Measurements from ENCODE around the gene ANAPC15.

Gene ANAPC15

GRCh38 chr11:72123117-72123653, 10.7 kb upstream of the ANAPC15 start:
- Histone ChIP-seq H3K4me3 (ENCODE audit: low read length) (no peak overlapping the region), H3K27ac (ENCODE audit: low read length) (no peak overlapping the region), H3K9me3 (ENCODE audit: insufficient read depth, low read depth, low read length) (peaks cover 20% of the 10 kb centered on the region), H3K9ac (ENCODE audit: low read depth, low read length) (no peak overlapping the region), H3K36me3 (ENCODE audit: insufficient read depth, low read depth, low read length) (no peaks in the 10 kb centered on the region), H3K27me3 (ENCODE audit: insufficient read depth, low read length) (peaks cover 4% of the 10 kb centered on the region; the same call in 1 of the 2 replicates), H3K4me1 (ENCODE audit: insufficient read depth, low read length) (no peaks in the 10 kb centered on the region)

DNA sequence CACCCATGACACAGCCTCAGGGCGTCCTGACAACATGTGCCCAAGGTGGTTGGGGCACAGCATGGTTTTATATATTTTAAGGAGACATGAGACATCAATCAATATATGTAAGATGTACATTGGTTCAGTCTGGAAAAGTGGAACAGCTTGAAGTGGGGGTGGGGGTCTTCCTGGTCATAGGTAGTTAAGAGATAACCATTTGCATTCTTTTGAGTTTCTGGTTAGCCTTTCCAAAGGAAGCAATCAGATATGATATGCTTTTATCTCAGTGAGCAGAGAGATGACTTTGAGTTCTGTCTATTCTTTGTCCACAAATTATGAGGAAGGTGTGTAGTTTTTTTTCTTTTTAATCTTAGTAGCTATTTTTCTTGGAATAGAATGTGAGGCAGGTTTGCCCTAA, 10.1 kb upstream of the ANAPC15 start:
- Histone ChIP-seq H3K27me3 (ENCODE audit: insufficient read depth, low read length) (peaks cover 5% of the 10 kb centered on the region; the same call in 1 of the 2 replicates), H3K4me1 (ENCODE audit: insufficient read depth, low read length) (no peaks in the 10 kb centered on the region), H3K4me3 (ENCODE audit: low read length) (no peak overlapping the region), H3K9ac (ENCODE audit: low read depth, low read length) (no peak overlapping the region), H3K36me3 (ENCODE audit: insufficient read depth, low read depth, low read length) (no peaks in the 10 kb centered on the region), H3K9me3 (ENCODE audit: insufficient read depth, low read depth, low read length) (peaks cover 14% of the 10 kb centered on the region), H3K27ac (ENCODE audit: low read length) (no peak overlapping the region)

DNA sequence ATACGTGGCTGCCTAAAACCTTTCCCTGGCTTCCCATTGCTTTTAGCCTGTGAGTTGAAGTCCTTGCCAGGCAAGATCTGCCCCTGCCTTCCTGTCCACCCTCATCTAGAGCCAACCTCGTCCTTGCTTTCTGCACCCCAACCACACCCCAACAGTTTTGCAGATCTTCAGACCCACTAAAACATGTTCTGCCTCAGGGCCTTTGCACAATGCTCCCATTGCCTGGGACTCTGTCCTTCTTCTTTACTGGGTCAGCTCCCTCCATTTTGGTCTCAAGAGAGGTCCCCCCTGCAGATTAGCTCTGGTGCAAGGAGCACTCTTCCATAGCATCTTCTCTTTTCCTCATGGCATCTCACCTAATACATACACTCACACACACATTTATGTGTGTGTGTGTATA, 8.4 kb upstream of the ANAPC15 start:
- Histone ChIP-seq H3K27me3 (ENCODE audit: insufficient read depth, low read length) (peaks cover 22% of the 10 kb centered on the region; the same call in 1 of the 2 replicates), H3K9ac (ENCODE audit: low read depth, low read length) (no peak overlapping the region), H3K4me3 (ENCODE audit: low read length) (no peak overlapping the region), H3K4me1 (ENCODE audit: insufficient read depth, low read length) (no peaks in the 10 kb centered on the region), H3K27ac (ENCODE audit: low read length) (no peak overlapping the region), H3K36me3 (ENCODE audit: insufficient read depth, low read depth, low read length) (no peaks in the 10 kb centered on the region), H3K9me3 (ENCODE audit: insufficient read depth, low read depth, low read length) (peaks cover 2% of the 10 kb centered on the region; the same call in 1 of the 2 replicates)

DNA sequence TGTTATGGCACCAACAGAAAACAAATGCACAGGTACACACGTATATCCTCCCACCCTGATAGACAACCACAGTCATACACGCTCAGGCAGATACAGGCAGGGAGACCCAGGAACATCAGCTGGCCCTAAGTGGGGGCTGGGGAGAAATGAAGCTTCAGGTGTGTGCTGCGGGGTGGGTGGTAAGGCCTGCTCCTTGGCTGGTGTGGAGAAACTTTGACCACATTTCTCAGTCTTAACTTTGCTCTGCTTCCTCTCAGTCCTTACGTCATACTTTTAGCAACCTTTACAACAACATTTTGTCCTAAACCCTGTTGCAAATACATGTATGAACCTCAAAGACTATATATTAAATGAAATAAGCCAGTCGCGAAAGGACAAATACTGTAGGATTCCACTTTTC, 6.7 kb upstream of the ANAPC15 start:
- Histone ChIP-seq H3K36me3 (ENCODE audit: insufficient read depth, low read depth, low read length) (no peaks in the 10 kb centered on the region), H3K4me3 (ENCODE audit: low read length) (no peak overlapping the region), H3K4me1 (ENCODE audit: insufficient read depth, low read length) (no peaks in the 10 kb centered on the region), H3K27me3 (ENCODE audit: insufficient read depth, low read length) (peaks cover 39% of the 10 kb centered on the region), H3K9ac (ENCODE audit: low read depth, low read length) (no peak overlapping the region; the same call in 1 of the 2 replicates), H3K9me3 (ENCODE audit: insufficient read depth, low read depth, low read length) (no peaks in the 10 kb centered on the region; the same call in 1 of the 2 replicates), H3K27ac (ENCODE audit: low read length) (no peak overlapping the region)

- Histone ChIP-seq H3K36me3 (ENCODE audit: insufficient read depth, low read depth, low read length) (no peaks in the 10 kb centered on the region), H3K4me1 (ENCODE audit: insufficient read depth, low read length) (peaks cover 5% of the 10 kb centered on the region; the same call in 1 of the 2 replicates), H3K4me3 (ENCODE audit: low read length) (no peak overlapping the region), H3K9ac (ENCODE audit: low read depth, low read length) (no peak overlapping the region), H3K27ac (ENCODE audit: low read length) (no peak overlapping the region), H3K27me3 (ENCODE audit: insufficient read depth, low read length) (peaks cover 41% of the 10 kb centered on the region), H3K9me3 (ENCODE audit: insufficient read depth, low read depth, low read length) (no peaks in the 10 kb centered on the region)
Observed at GRCh38 chr11:72116019-72116755, 3.7 kb upstream of the ANAPC15 start.

- H3K36me3 ChIP-seq (ENCODE audit: insufficient read depth, low read depth, low read length) = peaks cover 5% of the 10 kb centered on the region
- H3K9ac ChIP-seq (ENCODE audit: low read depth, low read length) = no peak overlapping the region
- peaks cover 5% of the 10 kb centered on the region; the same call in 1 of the 2 replicates for H3K4me1 ChIP-seq (ENCODE audit: insufficient read depth, low read length)
- H3K27me3 ChIP-seq (ENCODE audit: insufficient read depth, low read length) = peaks cover 41% of the 10 kb centered on the region
- H3K27ac ChIP-seq (ENCODE audit: low read length) = no peak overlapping the region
- H3K4me3 ChIP-seq (ENCODE audit: low read length) = no peak overlapping the region
- H3K9me3 ChIP-seq (ENCODE audit: insufficient read depth, low read depth, low read length) = no peaks in the 10 kb centered on the region
Observed at GRCh38 chr11:72114570-72114969, 2.1 kb upstream of the ANAPC15 start.

DNA sequence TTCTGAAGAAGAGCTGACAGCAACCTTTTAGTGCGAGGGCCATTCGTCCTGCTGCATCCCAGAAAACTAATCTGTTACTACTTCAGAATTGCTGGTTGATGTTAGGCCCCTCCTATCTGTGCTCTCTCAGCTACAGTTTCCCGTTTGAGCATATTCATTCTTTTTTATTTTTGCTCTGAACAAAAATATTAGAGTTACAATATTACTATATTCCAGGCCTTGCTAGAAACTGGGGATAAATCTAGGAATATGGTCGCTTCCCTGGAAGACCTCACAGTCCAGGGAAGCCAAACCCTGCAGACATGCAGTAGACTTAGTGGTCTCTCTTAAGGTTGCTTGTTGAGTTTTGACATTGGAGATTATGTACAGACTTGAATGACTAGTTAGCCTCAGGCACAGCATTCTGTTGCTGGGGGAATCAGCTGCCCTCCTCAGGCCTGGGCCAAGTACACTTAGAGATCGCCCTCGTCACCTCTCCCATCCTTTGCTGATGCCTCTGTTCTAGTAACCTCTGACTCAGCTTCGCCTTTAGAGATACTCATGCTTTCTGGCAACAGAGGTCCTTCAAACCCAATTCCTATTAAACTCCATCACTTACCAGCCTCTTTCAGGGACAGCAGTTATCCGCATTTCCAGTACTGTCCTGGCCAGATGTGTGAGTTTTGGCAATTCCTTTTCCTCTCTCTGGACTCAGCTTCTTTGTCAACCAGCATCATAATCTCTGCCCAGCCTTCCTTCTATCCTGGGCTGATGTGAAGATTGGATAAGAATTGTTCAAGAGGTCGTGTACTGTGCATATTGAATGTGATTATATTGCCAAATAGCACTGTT, 698 bp upstream of the ANAPC15 start:
- H3K36me3 ChIP-seq (ENCODE audit: insufficient read depth, low read depth, low read length) = peaks cover 10% of the 10 kb centered on the region
- peak overlapping the region; percentile 99 for H3K9ac ChIP-seq (ENCODE audit: low read depth, low read length)
- peak overlapping the region; percentile 91 for H3K4me3 ChIP-seq (ENCODE audit: low read length)

DNA sequence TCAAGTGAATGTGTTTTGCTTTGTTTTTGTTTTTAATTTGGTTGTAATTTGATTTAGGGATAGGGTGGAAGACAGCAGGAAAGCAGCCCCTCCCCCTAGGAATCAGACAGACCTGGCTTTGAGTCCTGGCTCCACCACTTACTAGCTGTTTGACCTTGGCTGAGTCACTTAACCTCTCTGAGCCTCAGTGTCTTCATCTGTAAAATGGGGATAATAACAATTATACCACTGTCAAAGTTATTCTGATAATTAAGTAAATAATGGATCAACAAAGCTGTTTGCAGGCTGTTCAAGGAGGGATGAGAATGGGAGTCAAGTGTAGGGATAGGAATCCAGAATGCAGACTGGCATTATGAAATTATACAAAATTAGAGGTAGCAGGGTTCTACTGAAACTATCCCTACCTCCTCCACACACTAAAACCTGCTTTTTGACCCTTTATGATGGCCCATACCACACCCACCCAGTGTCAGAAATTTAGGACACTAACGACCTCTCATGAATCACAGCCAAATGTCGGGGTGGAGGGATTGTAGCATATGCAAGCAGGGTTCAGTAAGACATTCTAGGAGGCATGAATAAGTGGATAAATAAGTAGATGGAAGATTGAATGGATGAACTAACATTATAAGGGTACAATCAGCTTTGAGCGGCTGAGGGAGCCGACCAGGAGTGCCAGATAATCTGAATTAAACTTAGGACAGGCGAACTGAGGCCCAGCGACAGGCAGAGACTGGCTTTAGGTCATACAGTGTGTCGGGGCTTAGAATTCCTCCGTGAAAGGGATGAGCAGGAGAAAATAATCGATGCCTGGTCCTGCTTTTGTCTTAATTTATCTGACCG, 974 bp downstream of the ANAPC15 start:
- no peaks in the 10 kb centered on the region for H3K9me3 ChIP-seq (ENCODE audit: insufficient read depth, low read depth, low read length)
- peaks cover 10% of the 10 kb centered on the region for H3K36me3 ChIP-seq (ENCODE audit: insufficient read depth, low read depth, low read length)
- peaks cover 5% of the 10 kb centered on the region; the same call in 1 of the 2 replicates for H3K4me1 ChIP-seq (ENCODE audit: insufficient read depth, low read length)
- peak overlapping the region; percentile 31 for H3K27ac ChIP-seq (ENCODE audit: low read length)
- H3K4me3 ChIP-seq (ENCODE audit: low read length) = peak overlapping the region; percentile 91
- H3K27me3 ChIP-seq (ENCODE audit: insufficient read depth, low read length) = peaks cover 26% of the 10 kb centered on the region
- peak overlapping the region; percentile 99 for H3K9ac ChIP-seq (ENCODE audit: low read depth, low read length)

More for the DNA sequence above, 698 bp upstream of the ANAPC15 start:
- peaks cover 38% of the 10 kb centered on the region for H3K27me3 ChIP-seq (ENCODE audit: insufficient read depth, low read length)
- H3K27ac ChIP-seq (ENCODE audit: low read length) = peak overlapping the region; percentile 99
- H3K9me3 ChIP-seq (ENCODE audit: insufficient read depth, low read depth, low read length) = no peaks in the 10 kb centered on the region
- H3K4me1 ChIP-seq (ENCODE audit: insufficient read depth, low read length) = peaks cover 5% of the 10 kb centered on the region; the same call in 1 of the 2 replicates

GRCh38 chr11:72105888-72106287, 6.6 kb downstream of the ANAPC15 start, which contains the start of gene TOMT:
Gene TOMT (plus strand): TSS chr11:72105924. CDS start chr11:72105952, 28 bp downstream.
- peaks cover 17% of the 10 kb centered on the region for H3K36me3 ChIP-seq (ENCODE audit: insufficient read depth, low read depth, low read length)
- H3K27me3 ChIP-seq (ENCODE audit: insufficient read depth, low read length) = no peaks in the 10 kb centered on the region
- H3K9ac ChIP-seq (ENCODE audit: low read depth, low read length) = no peak within 1 kb of the TSS
- no peak within 1 kb of the TSS for H3K4me3 ChIP-seq (ENCODE audit: low read length)
- H3K27ac ChIP-seq (ENCODE audit: low read length) = no peak within 1 kb of the TSS
- peaks cover 9% of the 10 kb centered on the region for H3K4me1 ChIP-seq (ENCODE audit: insufficient read depth, low read length)
- H3K9me3 ChIP-seq (ENCODE audit: insufficient read depth, low read depth, low read length) = no peaks in the 10 kb centered on the region

DNA sequence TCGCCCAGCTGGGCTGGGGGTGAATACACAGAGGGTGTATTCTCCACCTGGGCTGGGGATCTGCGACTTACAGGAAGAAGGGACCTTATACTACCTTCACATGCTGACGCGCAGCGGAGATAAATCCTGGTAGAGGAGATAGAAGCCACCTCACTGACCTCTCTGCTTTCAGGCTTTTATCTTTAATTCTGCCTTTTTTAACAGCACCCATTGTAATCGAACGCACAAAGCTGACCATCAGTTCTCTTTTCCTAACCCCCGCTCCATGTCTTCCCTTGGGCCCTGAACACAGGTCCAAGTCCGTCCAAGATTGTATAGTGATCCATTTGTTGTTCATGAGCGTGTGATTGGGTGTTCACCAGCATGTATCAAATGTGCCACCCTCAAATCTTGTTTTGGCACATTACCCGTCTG, 8.7 kb downstream of the ANAPC15 start:
- Histone ChIP-seq H3K36me3 (ENCODE audit: insufficient read depth, low read depth, low read length) (peaks cover 28% of the 10 kb centered on the region), H3K9ac (ENCODE audit: low read depth, low read length) (peak overlapping the region; percentile 78)

More for the DNA sequence above, 8.7 kb downstream of the ANAPC15 start:
- Histone ChIP-seq H3K4me1 (ENCODE audit: insufficient read depth, low read length) (peaks cover 9% of the 10 kb centered on the region), H3K27ac (ENCODE audit: low read length) (peak overlapping the region; percentile 95), H3K4me3 (ENCODE audit: low read length) (peak overlapping the region; percentile 62), H3K27me3 (ENCODE audit: insufficient read depth, low read length) (no peaks in the 10 kb centered on the region), H3K9me3 (ENCODE audit: insufficient read depth, low read depth, low read length) (no peaks in the 10 kb centered on the region)
